CD1c-positive myeloid dendritic cell (primary cell): ENCODE results near the gene MUC22.

Experiments used
- DNase-seq: peaks from one replicate; pipeline ENCODE4 v3.0.0-alpha.2; 2016; ENCODE audit errors: extremely low spot score

The MUC22 gene

GRCh38 chr6:31079656-31080261 lies 69.5 kb downstream of the MUC22 start:
- peak; percentile 74 for DNase-seq

GRCh38 chr6:31081872-31082271 lies 71.6 kb downstream of the MUC22 start:
- no peak for DNase-seq

GRCh38 chr6:31083742-31084354 lies 73.6 kb downstream of the MUC22 start:
- DNase-seq, result peak; percentile 46
